GM21447 (cell line): ENCODE measurements around the gene MEF2C.
A peak's percentile ranks its signal among the peaks of the same experiment; 100 is the strongest.
"Not testable (repeated sequence)": the region's sequence is repeated elsewhere in the genome, so short reads cannot be mapped to it uniquely, and the experiment has no call there.

Experiments used
- ATAC-seq: cut with Tn5 transposase; IDR thresholded peaks from one replicate; pipeline ENCODE4 v1.9.1; 2021; ENCODE audit not compliant: unreplicated experiment

MEF2C gene

DNA sequence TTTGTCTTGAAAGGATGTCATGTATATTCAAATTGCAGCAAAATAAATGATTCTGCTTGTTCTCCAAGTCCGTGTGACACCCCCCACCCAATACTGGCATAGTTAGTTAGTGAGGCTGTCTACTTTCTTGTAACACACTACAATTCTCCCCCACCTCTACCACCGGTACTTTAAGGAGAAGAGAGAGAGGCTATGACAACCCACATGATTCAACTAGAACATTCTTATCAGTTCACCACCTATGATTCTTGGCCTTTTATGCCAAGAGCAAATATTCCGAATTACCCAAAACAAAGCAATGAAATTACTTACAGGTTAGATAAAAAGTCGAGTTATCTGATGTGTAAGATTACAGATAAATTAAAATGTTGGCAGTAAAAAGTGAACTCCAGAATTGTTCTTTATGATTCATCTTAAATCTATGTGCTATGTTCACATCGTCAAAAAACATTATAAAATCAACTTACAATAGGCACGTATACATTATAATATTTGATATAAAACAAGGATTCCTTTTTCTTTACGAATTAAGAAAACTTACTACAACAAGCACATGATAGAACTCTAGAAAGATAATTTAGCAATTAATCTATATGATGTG, 14.4 kb downstream of the MEF2C start:
- ATAC-seq, result no peak

DNA sequence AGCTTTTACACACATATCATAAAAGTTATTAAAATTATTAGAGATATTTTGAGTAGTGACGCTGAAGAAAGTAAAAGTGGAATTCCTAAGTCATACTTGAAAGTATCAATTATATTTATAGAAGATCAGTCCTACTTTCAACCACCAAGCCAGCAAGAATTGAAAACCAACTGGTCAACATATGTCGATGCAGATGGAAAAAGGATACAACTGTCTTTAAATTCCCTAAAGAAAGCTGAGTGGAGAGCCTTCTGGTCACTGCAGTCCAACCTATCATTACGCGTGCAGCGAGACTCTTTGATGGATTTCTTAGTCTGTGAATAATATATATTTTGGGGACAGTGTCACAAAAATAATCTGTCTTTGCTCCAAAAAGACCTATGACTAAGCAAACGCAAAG, 15.3 kb downstream of the MEF2C start:
- ATAC-seq, result no peak

DNA sequence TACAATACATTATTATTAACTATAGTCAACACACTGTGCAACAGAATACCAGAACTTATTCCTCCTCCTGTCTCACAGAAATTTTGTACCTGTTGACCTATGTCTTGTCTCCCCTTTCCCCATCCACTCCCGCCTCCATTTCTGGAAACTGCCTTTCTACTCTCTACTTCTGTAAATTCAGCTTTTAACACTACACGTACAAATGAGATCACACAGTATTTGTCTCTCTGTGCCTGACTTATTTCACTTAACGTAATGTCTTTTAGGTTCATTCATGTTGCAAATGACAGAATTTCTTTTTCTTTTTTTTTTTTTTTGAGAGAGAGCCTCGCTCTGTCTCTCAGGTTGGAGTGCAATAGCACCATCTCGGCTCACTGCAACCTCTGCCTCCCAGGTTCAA, 19.5 kb downstream of the MEF2C start:
- no peak for ATAC-seq

DNA sequence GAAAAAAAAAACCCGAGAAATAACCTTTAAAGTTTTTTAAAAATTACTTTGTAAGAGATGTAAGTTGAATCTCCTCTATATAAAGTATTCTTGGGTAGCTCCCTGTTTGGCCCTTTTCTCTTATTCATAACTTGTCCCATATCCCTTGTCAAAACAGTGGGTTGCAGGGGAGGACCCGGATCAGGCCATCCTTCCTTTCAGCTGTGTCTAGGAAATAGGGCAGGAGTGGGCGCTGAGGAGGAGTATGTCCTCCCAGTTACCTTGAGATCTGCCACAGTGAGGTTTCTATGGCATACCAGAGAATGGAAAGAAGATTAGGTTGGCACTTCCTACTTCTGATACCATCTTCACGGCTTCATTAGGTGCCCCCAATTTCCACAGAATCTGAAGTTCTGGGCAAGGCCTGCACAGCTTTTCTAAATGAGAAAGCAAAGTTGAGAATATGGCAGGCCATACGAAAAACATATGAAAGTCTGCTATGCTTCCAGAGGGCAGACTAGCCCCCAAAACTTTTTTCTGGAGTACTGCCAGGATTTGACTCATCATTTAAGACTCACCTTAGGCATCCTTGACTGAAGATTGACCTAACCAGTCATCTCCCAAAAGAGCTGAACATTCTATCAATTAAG, 20.3 kb downstream of the MEF2C start:
- ATAC-seq, result no peak

DNA sequence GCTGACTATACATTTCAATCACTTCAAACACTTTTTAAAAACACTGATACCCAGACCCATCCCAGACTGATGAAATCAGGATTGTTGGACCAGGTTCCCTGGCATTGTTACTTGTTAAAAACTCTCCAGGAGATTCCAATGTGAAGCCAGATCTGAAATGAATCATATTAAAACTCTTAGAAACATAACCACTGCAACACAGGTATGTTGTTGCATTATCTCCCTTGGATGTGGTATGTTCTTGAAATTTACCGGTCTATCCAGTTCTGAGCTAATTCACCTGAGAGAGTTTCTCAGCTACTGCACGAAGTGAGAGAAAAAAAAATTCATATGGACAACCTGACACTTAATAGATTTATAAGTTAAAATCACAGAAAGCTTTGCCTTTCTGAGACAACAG, 21.8 kb downstream of the MEF2C start:
- no peak for ATAC-seq

DNA sequence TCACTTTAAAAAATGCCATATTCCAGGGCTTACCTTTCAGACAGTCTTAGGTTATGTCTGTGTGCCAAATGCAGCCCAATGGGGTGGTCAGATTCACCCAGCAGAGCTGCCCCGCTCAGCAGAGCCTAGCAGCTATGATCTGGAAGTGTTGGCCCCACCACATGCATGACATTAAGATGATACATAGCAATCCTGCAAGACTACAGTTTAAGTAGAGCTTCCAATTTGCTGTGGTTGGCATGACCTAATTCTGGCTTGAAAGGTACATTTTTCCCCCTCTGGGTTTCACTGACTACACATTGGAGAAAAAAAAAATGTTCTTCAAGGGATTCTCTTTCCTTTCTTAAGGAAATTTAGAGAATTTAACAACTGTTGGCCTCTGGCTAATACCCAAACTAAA, 22.5 kb downstream of the MEF2C start:
- ATAC-seq, result no peak

DNA sequence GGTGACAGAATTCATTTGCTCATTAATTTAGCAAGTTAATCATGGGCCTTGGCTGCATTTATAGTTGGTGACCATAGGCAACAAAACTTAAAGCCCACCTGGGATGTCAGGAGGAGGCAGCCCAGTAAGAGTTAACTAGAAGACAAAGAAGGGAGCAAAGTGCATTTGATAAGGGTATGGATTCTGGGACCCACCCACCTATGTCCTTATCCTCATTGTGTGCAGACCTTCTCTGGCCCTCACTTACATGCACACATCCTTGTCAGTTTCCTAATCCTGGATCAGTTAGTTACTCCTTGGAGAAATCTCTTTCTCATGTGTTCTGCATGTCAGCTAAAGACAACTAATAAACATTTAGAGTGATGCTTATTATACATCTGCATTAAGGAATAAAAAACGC, 24.6 kb downstream of the MEF2C start:
- ATAC-seq, result no peak

DNA sequence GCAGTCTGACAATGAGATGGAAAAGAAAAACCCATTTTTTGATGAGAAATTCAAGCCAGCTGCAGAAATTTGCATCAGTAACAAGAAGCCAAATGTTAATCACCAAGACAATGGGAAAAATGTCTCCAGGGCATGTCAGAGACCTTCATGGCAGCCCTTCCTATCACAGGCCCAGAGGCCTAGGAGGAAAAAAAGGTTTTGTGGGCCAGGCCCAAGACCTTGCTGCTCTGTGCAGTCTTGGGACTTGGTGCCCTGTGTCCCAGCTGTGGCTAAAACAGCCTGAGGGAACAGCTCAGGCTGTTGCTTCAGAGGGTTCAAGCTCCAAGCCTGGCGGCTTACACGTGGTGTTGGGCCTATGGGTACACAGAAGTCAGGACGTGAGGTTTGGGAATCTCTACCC, 26.6 kb downstream of the MEF2C start:
- not testable (repeated sequence) for ATAC-seq

DNA sequence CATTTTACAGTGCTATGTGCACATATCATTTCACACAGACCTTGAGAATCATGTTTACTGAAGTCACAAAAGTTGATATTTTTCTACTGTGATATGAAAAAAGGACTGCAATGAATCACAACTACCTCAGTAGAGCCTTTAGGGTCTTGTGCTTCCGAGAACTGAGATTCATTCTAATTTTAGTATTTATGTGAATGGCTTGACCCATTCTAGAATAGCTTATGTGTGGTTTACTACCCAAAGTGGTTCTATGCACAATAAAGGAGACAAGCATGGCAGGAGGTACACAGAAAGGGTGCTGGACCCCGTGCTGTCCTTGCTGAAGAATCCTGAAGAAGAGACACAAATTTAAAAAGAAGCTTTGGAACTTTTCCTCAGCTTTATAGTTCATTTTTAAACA, 28.2 kb downstream of the MEF2C start:
- ATAC-seq, result no peak

DNA sequence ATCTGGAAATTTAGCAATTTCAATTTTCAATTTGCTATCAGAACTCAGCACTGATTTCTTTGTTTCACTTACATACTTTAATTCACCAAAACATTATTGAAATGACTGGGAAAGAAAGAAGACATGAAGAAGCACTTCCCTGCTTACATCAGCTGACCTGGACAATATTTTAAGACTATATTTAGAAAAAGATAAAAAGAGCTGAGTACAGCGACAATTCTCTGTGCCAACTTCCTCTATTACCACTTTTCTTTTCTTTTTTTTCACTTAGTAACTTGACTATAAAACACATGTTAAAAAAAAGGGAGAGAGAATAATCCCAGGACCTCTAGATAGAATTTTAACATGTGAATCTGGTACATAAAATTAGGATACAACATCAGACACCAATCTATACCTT, 35.6 kb downstream of the MEF2C start:
- ATAC-seq, result no peak

DNA sequence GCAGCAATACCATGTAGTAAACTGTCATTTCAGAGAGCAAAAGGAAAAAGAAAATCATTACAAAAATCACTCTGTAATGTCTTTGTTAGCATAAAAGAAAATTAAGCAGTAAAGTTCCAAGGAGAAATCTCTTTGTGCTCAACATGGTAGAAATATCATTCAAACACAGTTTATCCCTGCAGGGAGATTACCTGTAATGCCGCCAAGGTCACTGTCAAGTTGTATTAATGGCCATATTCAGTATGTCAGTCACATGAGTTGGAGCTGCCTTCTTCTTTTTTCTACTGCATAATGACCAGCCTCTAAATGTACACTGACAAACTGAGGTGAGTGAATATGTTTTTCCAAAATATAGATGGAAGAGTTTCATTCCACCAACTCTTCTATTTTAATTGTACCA, 36.5 kb downstream of the MEF2C start:
- ATAC-seq, result no peak

DNA sequence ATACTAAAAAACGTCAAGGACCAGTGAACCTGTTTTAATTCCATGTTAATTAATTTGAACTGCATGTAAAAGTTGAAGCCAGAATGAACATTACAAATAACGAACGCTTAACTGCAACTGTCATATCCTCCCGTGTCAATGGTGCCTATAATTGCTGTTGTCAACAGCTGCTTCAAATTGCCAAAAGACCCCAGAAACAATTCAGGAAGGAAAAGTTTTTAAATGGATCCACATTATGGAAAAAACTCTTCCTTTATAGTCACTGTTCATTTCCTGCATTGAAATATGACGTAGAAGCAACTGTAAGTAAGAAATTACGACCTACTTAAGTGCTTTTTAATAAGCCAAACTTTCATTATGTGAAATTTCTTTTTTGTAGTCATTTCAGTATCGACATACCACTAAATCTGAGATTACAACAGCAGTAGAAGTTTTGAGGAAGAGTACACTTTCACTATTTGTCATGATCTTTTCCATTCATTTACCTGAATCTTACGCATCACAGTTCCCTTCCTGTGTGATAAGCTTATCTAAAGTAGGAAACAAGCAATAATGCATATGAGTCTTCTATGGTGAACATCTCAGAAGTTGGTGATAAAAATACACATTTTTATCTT, 37.8 kb downstream of the MEF2C start:
- ATAC-seq, result peak; percentile 73

DNA sequence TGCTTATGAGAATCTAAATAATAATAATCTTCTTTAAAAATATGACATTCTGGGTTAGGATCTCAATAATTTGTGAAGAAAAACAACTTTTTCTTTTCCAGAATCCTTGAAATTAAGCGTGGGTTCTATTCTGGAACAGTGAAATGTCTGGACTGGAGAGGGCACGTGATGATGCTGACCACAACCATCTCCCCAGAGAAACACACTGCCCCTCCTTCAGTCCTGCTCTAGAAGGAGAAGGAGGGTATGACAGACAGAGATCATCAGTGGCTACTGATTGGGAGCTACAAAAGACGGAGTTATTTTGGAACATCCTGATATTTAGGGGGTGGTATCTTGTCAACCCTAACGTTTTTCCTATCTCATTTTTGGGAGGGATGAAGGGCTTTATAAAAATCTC, 40.2 kb downstream of the MEF2C start:
- no peak for ATAC-seq

DNA sequence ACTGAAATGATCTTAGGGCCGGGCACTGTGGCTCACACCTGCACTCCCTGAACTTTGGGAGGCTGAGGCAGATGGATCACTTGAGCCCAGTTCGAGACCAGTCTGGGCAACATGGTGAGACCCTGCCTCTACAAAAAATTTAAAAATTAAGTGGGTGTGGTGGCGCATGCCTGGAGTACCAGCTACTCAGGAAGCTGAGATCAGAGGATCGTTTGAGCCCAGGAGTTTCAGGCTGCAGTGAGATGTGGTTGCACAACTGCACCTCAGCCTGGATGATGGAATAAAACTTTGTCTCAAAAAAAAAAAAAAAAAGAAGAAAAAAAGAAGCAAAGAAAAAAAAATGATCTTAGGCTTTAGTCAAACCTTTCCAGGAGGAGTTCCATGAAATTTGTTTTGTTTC, 41.8 kb downstream of the MEF2C start:
- no peak for ATAC-seq

DNA sequence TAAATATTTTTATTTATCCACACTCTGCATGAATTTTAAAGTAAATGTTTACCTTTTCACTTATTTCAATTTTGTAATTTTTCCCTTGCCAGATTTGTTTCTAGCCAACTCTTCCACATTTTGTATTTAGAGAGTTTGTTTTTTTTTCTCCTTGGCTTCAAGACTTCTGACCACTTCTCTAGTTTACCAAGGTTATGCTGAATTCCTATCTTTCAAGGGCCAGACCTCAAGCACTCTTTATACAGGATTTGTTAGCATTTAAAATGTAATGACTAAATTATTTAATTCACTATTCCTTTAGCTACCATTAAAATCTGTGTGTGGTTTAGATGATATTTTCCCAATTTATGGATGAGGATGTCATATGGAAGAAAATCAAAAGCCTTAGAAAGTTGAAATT, 42.5 kb downstream of the MEF2C start:
- ATAC-seq, result no peak

DNA sequence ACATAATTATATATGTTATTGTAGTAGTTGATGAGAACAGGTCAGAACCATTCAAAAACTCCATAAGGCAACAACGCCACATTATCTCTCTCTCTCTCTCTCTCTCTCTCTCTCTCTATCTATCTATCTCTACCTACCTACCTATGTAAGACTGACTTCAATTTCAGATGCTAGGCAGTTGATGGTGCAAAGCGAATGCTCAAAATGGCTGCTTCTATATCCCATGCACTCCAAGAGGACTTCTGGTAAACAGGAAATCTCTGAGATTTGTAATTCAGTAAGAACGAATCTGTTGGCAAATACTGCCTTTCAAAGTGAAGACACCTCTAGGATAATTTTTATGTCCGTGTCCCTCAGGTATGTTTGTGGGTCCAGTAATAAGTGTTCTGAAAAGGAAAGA, 43.7 kb downstream of the MEF2C start:
- ATAC-seq, result no peak

DNA sequence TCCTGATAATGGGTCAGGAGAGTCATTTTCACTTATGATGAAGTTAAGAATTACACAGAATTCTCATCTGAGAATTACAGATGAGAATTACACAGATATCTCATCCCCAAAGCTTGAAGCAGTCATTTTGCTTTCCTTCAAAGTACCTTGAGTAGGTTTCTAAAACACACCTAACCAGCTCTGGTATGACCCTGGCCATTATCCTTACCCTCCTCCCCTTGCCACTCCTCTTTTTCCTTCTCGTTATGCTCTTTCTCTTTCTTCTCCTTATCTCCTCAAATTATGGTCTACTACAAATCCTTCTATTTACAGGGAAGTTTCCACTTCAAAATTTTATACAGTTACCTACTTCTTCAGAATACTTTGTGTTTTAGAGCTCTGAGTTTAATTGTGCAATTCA, 44.5 kb downstream of the MEF2C start:
- ATAC-seq, result no peak

DNA sequence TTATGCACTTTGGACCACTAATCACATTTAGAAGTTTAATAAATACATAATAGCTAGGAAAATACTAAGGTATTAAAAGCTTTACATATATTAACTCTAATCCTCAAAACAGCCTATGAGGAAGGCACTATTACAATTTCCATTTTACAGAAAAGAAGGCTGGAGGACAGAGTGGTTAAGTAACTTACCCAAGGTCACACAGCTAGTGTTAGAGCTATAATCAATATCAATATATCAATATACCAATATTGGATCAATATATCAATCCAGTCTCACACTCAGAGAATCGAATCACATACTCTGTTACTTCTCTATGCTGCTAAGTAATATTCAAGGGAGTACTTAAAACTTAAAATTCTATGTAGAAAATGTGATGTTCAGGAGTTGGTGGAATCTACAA, 45.2 kb downstream of the MEF2C start:
- ATAC-seq, result no peak

DNA sequence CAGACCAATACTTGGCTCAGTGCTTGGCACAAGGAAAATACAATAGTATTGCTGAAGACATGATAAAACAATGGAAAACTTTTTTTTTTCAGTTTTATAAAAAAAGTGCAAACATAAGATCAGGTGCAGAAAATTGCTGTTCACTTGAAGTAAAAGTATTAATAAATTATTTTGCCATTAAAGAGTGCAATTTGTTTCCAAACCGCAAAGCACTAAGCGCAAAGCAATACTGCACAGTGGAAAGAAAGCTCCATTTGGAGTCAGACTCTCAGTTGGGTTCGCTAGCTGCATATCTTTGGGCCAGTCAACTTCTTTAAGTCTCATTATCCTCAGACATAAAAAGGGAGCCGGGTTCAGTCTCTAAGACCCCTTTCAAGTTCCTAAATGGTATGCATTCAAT, 45.8 kb downstream of the MEF2C start:
- no peak for ATAC-seq

DNA sequence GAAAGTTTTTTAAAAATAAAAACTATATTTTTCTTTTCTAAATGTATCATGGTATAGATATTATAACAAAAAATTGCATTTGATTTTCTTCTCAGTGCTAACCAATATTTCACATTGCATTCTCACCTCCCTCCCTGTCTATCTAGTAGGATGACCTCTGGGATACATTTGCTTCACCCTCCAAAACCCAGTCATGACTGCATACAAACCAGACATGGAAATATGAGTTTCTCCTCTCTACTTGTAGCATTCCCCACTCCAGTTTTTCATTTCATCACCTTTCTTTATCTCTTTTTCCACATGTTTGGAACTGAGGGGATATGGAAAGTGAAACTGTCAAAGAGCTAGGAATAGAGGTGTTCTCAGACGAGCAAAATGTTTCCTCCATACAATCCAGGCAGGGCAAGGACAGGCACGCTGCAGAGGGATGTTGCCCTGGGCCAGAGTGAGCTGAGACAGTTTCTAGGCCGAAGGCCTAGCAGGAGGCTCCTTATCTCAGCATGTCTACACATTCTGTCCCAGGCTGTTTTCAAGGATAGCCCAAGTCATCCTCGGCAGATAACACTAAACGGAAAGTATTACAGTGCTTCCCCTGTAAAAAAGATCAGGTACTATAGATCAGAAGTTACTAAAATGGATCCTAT, 46.7 kb downstream of the MEF2C start:
- no peak for ATAC-seq

DNA sequence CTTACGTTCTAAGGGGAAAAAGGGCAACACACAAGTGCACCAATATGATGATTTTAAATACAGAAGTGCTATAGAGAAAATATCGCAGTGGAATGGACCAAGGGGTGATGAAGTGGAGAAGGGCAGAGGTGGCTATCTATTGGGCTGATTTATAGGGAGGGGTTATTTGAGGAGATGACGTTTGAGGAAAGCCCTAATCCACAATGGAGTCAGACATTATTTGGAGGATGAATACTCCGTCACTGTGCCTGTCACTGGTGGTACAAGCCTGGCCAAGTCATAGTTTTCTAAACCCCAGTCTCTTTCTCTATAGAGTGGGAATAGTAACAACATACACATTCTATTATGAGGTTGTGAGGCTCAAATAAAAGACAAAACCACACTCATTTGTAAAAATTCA, 48.5 kb downstream of the MEF2C start:
- ATAC-seq, result no peak

DNA sequence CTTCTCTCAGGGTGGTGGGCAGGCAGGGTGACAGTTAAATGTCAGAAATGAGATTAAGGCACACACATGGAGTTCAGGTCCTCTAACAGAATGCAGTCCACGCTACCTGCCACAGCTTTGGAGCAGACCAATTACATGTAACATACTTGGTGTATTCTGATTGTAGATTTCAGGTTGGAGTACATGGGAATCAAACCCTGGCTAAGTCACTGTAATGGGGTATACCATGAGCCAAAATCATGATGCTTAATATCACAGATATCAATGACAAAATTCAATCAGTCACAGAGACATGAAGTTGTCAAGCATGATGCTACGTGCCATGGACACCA, 48.9 kb downstream of the MEF2C start:
- ATAC-seq, result no peak
